Endothelial cell (in vitro differentiated cells): ENCODE measurements around the gene KCNQ1. TPM values are rescaled to one million over a fixed set of nuclear protein-coding genes. Genes with fewer than 3 reads are reported as not detected.
A peak's percentile ranks its signal among the peaks of the same experiment; 100 is the strongest.

Experiments
- DNase-seq: peaks from one replicate; pipeline ENCODE4 v3.0.0; 2021; ENCODE audit warnings: low spot score
- H3K27ac Mint-ChIP-seq: one replicate; pipeline ENCODE4 v1.8.0; 2021; ENCODE audit warnings: mixed read lengths, inconsistent platforms; ENCODE audit not compliant: unreplicated experiment
- H3K27me3 Mint-ChIP-seq: one replicate; pipeline ENCODE4 v1.8.0; 2021; ENCODE audit warnings: mild to moderate bottlenecking, moderate library complexity, mixed read lengths, inconsistent platforms; ENCODE audit not compliant: unreplicated experiment
- H3K36me3 Mint-ChIP-seq: one replicate; pipeline ENCODE4 v1.8.0; 2021; ENCODE audit warnings: mild to moderate bottlenecking, low read depth, mixed read lengths, inconsistent platforms; ENCODE audit not compliant: unreplicated experiment
- H3K4me1 Mint-ChIP-seq: one replicate; pipeline ENCODE4 v1.8.0; 2021; ENCODE audit warnings: mild to moderate bottlenecking, mixed read lengths, inconsistent platforms; ENCODE audit not compliant: unreplicated experiment
- H3K4me3 Mint-ChIP-seq: one replicate; pipeline ENCODE4 v1.8.0; 2021; ENCODE audit warnings: mild to moderate bottlenecking, mixed read lengths, inconsistent platforms; ENCODE audit not compliant: unreplicated experiment
- H3K9me3 Mint-ChIP-seq: one replicate; pipeline ENCODE4 v1.8.0; 2021; ENCODE audit warnings: mixed read lengths, inconsistent platforms; ENCODE audit not compliant: unreplicated experiment
- CTCF ChIP-seq: fragments of 200-600 bp; sonication (generic); IDR thresholded peaks from one replicate; pipeline ENCODE4 v1.5.0; 2021; ENCODE audit warnings: antibody characterized with exemption; ENCODE audit not compliant: unreplicated experiment
- long read RNA-seq: library from polyadenylated mRNA; unstranded; transcript quantifications from one replicate; pipeline ENCODE4 v2.0.0, GENCODE V29; 2020; ENCODE audit not compliant: unreplicated experiment
- total RNA-seq: library from RNA; stranded (reverse); fragmentation: NEBNext Ultra II Directional; extraction: Animal tissue kit (Norgen Biotek cat#: 25700); gene quantifications from one replicate; pipeline ENCODE4 v1.2.1, GENCODE V29; 2021; ENCODE audit not compliant: unreplicated experiment

Gene KCNQ1, protein sequence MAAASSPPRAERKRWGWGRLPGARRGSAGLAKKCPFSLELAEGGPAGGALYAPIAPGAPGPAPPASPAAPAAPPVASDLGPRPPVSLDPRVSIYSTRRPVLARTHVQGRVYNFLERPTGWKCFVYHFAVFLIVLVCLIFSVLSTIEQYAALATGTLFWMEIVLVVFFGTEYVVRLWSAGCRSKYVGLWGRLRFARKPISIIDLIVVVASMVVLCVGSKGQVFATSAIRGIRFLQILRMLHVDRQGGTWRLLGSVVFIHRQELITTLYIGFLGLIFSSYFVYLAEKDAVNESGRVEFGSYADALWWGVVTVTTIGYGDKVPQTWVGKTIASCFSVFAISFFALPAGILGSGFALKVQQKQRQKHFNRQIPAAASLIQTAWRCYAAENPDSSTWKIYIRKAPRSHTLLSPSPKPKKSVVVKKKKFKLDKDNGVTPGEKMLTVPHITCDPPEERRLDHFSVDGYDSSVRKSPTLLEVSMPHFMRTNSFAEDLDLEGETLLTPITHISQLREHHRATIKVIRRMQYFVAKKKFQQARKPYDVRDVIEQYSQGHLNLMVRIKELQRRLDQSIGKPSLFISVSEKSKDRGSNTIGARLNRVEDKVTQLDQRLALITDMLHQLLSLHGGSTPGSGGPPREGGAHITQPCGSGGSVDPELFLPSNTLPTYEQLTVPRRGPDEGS
- total RNA-seq = 35.3 TPM
- long read RNA-seq, partial matches to known transcripts = 2 of 5 reads
- long read RNA-seq, other reads (novel, unspliced or antisense) = 2 of 5 reads

- Mint-ChIP-seq H3K4me3 (peak within 1 kb of the TSS; percentile 91), H3K9me3 (no peaks in the 10 kb centered on the region), H3K36me3 (no peaks in the 10 kb centered on the region), H3K4me1 (peaks cover 22% of the 10 kb centered on the region), H3K27ac (no peak within 1 kb of the TSS), H3K27me3 (peaks cover 9% of the 10 kb centered on the region)
- TF ChIP-seq CTCF = no peak
- DNase-seq = peak; percentile 77
These were observed at the start of gene KCNQ1 for GRCh38 chr11:2444821-2445745. KCNQ1 (plus strand) TSS chr11:2445008; CDS start chr11:2445099, 91 bp downstream.

GRCh38 chr11:2395211-2395730, 49.5 kb upstream of the KCNQ1 start:
- H3K36me3 Mint-ChIP-seq = peaks cover 6% of the 10 kb centered on the region
- H3K9me3 Mint-ChIP-seq = no peaks in the 10 kb centered on the region
- TF ChIP-seq CTCF = no peak
- no peak for DNase-seq
- H3K27me3 Mint-ChIP-seq = peaks cover 5% of the 10 kb centered on the region
- H3K4me1 Mint-ChIP-seq = no peaks in the 10 kb centered on the region
- no peak overlapping the region for H3K27ac Mint-ChIP-seq
- H3K4me3 Mint-ChIP-seq = no peak overlapping the region

GRCh38 chr11:2395856-2396255, 49.0 kb upstream of the KCNQ1 start:
- H3K27ac Mint-ChIP-seq = no peak overlapping the region
- peaks cover 6% of the 10 kb centered on the region for H3K36me3 Mint-ChIP-seq
- no peak for DNase-seq
- no peaks in the 10 kb centered on the region for H3K4me1 Mint-ChIP-seq
- H3K27me3 Mint-ChIP-seq = peaks cover 5% of the 10 kb centered on the region
- no peak for TF ChIP-seq CTCF
- H3K9me3 Mint-ChIP-seq = no peaks in the 10 kb centered on the region
- no peak overlapping the region for H3K4me3 Mint-ChIP-seq

DNA sequence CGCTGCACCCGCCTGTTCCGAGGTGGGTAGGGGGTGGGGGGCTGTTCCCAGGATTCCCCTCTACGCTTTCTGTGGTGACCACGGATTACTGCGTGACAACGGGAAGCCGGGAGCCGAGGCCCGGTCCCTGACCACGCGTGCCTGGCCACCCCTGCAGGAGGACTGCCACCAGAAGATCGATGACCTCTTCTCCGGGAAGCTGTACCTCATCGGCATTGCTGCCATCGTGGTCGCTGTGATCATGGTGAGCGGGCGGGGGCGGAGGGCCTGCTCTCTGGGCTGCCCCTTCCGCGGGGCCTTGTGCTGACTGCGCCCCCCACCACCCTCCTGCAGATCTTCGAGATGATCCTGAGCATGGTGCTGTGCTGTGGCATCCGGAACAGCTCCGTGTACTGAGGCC, 48.3 kb upstream of the KCNQ1 start:
- TF ChIP-seq CTCF = no peak
- H3K36me3 Mint-ChIP-seq = peaks cover 6% of the 10 kb centered on the region
- no peak overlapping the region for H3K27ac Mint-ChIP-seq
- no peak overlapping the region for H3K4me3 Mint-ChIP-seq
- peaks cover 2% of the 10 kb centered on the region for H3K4me1 Mint-ChIP-seq
- DNase-seq = no peak
- no peaks in the 10 kb centered on the region for H3K9me3 Mint-ChIP-seq
- H3K27me3 Mint-ChIP-seq = peaks cover 5% of the 10 kb centered on the region
